Osteoblast (primary cell): Measurements from ENCODE around the gene RANBP6. TPM values are rescaled to one million over a fixed set of nuclear protein-coding genes. Genes with fewer than 3 reads are reported as not detected.
A peak's percentile ranks its signal among the peaks of the same experiment; 100 is the strongest.

ENCODE experiments used
- DNase-seq: peaks from one replicate; pipeline ENCODE4 v3.0.0; 2011; ENCODE audit warnings: low spot score, mixed read lengths; ENCODE audit not compliant: insufficient read length; ENCODE audit errors: missing footprints
- H2AFZ ChIP-seq: 2 replicates; pipeline ENCODE4 v1.6.0; 2011; ENCODE audit warnings: mild to moderate bottlenecking, low read length
- H3K27ac ChIP-seq: 2 replicates; pipeline ENCODE4 v1.5.1; 2011; ENCODE audit warnings: mild to moderate bottlenecking, low read depth, low read length, moderate library complexity
- H3K27me3 ChIP-seq: 2 replicates; pipeline ENCODE4 v1.6.0; 2012; ENCODE audit warnings: mild to moderate bottlenecking, control low read depth, inconsistent platforms, low read length, moderate library complexity; ENCODE audit not compliant: insufficient read depth
- H3K36me3 ChIP-seq: 2 replicates; pipeline ENCODE4 v1.5.1; 2011; ENCODE audit warnings: mild to moderate bottlenecking, low read length, control low read depth, moderate library complexity; ENCODE audit not compliant: insufficient read depth
- H3K4me1 ChIP-seq: 2 replicates; pipeline ENCODE4 v1.5.1; 2011; ENCODE audit warnings: mild to moderate bottlenecking, low read length, control low read depth, moderate library complexity; ENCODE audit not compliant: insufficient read depth
- H3K4me2 ChIP-seq: 2 replicates; pipeline ENCODE4 v1.6.0; 2011; ENCODE audit warnings: mild to moderate bottlenecking, low read length; ENCODE audit not compliant: insufficient read depth
- H3K4me3 ChIP-seq: fragments of 200-600 bp; sonication (generic); 3 replicates; pipeline ENCODE4 v1.5.1; 2012; ENCODE audit warnings: mild to moderate bottlenecking, low read length, inconsistent platforms; ENCODE audit not compliant: insufficient read depth
- H3K79me2 ChIP-seq: 2 replicates; pipeline ENCODE4 v1.6.0; 2012; ENCODE audit warnings: mild to moderate bottlenecking, low read length, control low read depth, inconsistent platforms; ENCODE audit not compliant: insufficient read depth
- H3K9me3 ChIP-seq: 2 replicates; pipeline ENCODE4 v1.5.1; 2011; ENCODE audit warnings: low read depth, low read length, control low read depth
- H4K20me1 ChIP-seq: 2 replicates; pipeline ENCODE4 v1.6.0; 2012; ENCODE audit warnings: mild to moderate bottlenecking, low read length, control low read depth; ENCODE audit not compliant: insufficient read depth
- total RNA-seq: library from RNA; depleted of rRNA; stranded (reverse); fragments of >200 nt; gene quantifications from 2 replicates; pipeline ENCODE4 v1.2.3, GENCODE V29; 2012
- TF ChIP-seq, protein P1 (sequence below): IDR thresholded peaks from 2 replicates; pipeline ENCODE4 v1.5.1; 2011; ENCODE audit warnings: mild to moderate bottlenecking, low read depth, low read length, moderate library complexity; ENCODE audit errors: extremely low read depth

The RANBP6 gene
- total RNA-seq, 1 donor: 19.9 TPM

DNA sequence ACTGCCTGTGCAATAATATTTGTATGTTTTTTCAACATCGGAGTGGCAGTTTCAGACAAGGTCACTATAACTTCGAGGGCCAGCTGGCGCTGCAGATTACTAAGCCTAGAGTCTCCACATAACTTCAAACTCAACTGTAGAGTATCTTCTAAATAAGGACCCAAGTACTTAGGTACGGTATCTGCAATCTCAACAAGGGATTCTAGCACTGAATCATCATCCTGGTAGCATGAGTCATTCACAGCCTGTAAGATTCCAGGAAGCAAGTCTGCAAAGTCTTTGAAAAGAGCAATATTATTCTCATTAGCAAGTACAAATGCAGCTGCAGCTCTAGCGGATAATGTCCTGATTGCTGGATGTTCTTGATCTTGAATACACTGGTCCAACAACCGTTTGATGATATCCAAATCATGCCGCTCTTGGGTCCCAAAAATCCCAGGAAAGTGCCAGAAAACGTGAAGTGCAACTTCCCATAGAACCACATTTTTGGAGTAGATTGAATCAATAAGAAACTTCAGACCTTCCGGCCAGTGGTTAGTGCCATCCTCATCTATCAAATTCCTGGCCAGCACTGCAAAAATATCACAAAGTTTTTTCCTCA lies 654 bp downstream of the RANBP6 start:
- DNase-seq: peak; percentile 67
- H2AFZ ChIP-seq: peak overlapping the region; percentile 98
- peaks cover 11% of the 10 kb centered on the region for H4K20me1 ChIP-seq
- peaks cover 42% of the 10 kb centered on the region for H3K79me2 ChIP-seq
- peak overlapping the region; percentile 97 for H3K4me2 ChIP-seq
- no peaks in the 10 kb centered on the region for H3K9me3 ChIP-seq
- TF ChIP-seq, protein P1, sequence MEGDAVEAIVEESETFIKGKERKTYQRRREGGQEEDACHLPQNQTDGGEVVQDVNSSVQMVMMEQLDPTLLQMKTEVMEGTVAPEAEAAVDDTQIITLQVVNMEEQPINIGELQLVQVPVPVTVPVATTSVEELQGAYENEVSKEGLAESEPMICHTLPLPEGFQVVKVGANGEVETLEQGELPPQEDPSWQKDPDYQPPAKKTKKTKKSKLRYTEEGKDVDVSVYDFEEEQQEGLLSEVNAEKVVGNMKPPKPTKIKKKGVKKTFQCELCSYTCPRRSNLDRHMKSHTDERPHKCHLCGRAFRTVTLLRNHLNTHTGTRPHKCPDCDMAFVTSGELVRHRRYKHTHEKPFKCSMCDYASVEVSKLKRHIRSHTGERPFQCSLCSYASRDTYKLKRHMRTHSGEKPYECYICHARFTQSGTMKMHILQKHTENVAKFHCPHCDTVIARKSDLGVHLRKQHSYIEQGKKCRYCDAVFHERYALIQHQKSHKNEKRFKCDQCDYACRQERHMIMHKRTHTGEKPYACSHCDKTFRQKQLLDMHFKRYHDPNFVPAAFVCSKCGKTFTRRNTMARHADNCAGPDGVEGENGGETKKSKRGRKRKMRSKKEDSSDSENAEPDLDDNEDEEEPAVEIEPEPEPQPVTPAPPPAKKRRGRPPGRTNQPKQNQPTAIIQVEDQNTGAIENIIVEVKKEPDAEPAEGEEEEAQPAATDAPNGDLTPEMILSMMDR: no peak
- no peaks in the 10 kb centered on the region for H3K27me3 ChIP-seq
- H3K27ac ChIP-seq: peak overlapping the region; percentile 82
- peak overlapping the region; percentile 90 for H3K4me3 ChIP-seq
- H3K36me3 ChIP-seq: peaks cover 12% of the 10 kb centered on the region
- peaks cover 15% of the 10 kb centered on the region for H3K4me1 ChIP-seq

DNA sequence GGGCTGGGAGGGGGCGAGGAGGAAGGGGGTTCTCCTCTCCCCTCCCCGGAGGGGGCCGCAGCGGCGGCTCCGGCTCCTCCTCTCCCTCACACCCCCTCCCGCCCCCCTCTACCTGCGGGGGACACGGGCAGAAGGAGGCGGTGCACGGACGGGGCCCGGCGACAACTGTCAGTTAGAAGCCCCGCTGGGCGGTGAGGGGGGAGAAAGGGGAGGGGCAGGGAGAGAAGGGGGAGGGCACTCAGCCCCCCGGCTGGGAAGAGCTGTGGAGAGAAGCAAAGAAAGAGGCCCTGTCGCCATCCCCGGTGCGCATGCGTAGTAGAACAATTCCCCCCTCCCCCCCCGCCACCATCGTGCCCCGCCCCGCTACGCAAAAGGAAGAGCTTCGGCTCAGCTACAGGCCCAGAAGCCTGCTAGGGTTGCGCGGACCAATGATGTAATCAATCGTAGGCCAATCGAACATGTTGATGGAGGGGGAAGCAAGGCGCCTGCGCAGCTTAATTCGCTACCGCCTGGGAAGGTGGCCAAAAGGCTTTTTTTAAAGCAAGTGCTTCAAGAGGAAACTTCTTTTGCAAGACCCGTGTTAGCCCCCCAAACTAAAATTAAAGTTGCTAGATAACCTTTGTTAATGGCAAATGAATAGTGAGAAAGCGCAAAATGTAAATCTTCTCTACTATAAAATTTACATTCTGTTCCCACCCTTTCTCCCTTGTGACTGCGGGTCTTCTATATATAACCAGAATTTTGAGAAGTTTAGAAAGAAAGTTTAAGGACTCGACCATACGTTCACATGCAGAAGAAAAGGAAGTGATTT lies 7.0 kb downstream of the RANBP6 start:
- peaks cover 20% of the 10 kb centered on the region for H3K4me1 ChIP-seq
- H3K27ac ChIP-seq: peak overlapping the region; percentile 22
- H3K4me3 ChIP-seq: peak overlapping the region; percentile 87
- no peaks in the 10 kb centered on the region for H3K9me3 ChIP-seq
- peaks cover 24% of the 10 kb centered on the region for H4K20me1 ChIP-seq
- TF ChIP-seq, protein P1: no peak
- H3K27me3 ChIP-seq: no peaks in the 10 kb centered on the region
- H2AFZ ChIP-seq: peak overlapping the region; percentile 81
- DNase-seq: peak; percentile 98
- peaks cover 17% of the 10 kb centered on the region for H3K36me3 ChIP-seq
- H3K79me2 ChIP-seq: peaks cover 62% of the 10 kb centered on the region
- peak overlapping the region; percentile 98 for H3K4me2 ChIP-seq

DNA sequence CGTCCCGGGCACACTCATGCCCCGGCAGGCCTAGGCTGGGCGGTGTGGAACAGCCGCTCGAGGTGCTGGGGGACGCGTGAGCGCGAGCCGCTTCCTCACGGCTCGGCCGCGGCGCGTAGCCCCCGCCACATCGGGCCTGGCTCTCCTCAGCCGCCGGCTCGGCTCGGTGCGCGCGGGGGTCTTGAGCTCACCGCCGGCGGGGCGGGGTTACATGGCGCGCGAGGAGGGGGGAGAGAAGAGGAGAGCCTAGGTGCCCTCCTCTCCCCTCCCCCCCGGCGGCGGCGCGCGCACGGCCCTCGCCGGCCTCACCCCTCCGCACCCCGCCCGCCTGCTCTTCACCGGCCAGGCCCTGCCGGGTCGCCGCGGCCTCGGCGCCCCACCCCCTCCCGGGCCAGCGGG lies 7.7 kb downstream of the RANBP6 start:
- peaks cover 62% of the 10 kb centered on the region for H3K79me2 ChIP-seq
- peak overlapping the region; percentile 43 for H3K27ac ChIP-seq

More for the DNA sequence above, 7.7 kb downstream of the RANBP6 start:
- Histone ChIP-seq H3K4me1 (peaks cover 20% of the 10 kb centered on the region), H3K4me3 (peak overlapping the region; percentile 87), H3K9me3 (no peaks in the 10 kb centered on the region), H4K20me1 (peaks cover 27% of the 10 kb centered on the region), H3K36me3 (peaks cover 14% of the 10 kb centered on the region), H3K27me3 (no peaks in the 10 kb centered on the region), H3K4me2 (peak overlapping the region; percentile 86), H2AFZ (peak overlapping the region; percentile 85)
- peak; percentile 88 for DNase-seq
- TF ChIP-seq, protein P1: no peak
